Chondrocyte (in vitro differentiated cells): ENCODE data around the gene LMAN1. TPM values are rescaled to one million over a fixed set of nuclear protein-coding genes. Genes with fewer than 3 reads are reported as not detected.

Experiments used
- DNase-seq: peaks from one replicate; pipeline ENCODE4 v3.0.0; 2021; ENCODE audit warnings: mixed read lengths, low spot score
- H3K27ac Mint-ChIP-seq: one replicate; pipeline ENCODE4 v1.8.0; 2021; ENCODE audit warnings: mild to moderate bottlenecking, moderate library complexity, mixed read lengths; ENCODE audit not compliant: unreplicated experiment
- H3K27me3 Mint-ChIP-seq: 2 replicates; pipeline ENCODE4 v1.8.0; 2021; ENCODE audit warnings: low read depth, mixed read lengths
- H3K36me3 Mint-ChIP-seq: 2 replicates; pipeline ENCODE4 v1.8.0; 2021; ENCODE audit warnings: low read depth, mixed read lengths
- H3K4me1 Mint-ChIP-seq: 2 replicates; pipeline ENCODE4 v1.8.0; 2021; ENCODE audit warnings: low read depth, mild to moderate bottlenecking, mixed read lengths
- H3K4me3 Mint-ChIP-seq: one replicate; pipeline ENCODE4 v1.8.0; 2021; ENCODE audit warnings: mild to moderate bottlenecking, moderate library complexity, mixed read lengths; ENCODE audit not compliant: unreplicated experiment
- H3K9me3 Mint-ChIP-seq: 2 replicates; pipeline ENCODE4 v1.8.0; 2021; ENCODE audit warnings: low read depth, mixed read lengths
- CTCF ChIP-seq: fragments of 200-600 bp; sonication (generic); IDR thresholded peaks from 2 replicates; pipeline ENCODE4 v1.5.0; 2021; ENCODE audit warnings: antibody characterized with exemption, mild to moderate bottlenecking, moderate library complexity
- total RNA-seq: library from RNA; stranded (reverse); gene quantifications from 3 replicates; pipeline ENCODE4 v1.2.1, GENCODE V29; 2021

The LMAN1 gene
- total RNA-seq, 1 donor from 2014 or later, result 108 TPM

DNA sequence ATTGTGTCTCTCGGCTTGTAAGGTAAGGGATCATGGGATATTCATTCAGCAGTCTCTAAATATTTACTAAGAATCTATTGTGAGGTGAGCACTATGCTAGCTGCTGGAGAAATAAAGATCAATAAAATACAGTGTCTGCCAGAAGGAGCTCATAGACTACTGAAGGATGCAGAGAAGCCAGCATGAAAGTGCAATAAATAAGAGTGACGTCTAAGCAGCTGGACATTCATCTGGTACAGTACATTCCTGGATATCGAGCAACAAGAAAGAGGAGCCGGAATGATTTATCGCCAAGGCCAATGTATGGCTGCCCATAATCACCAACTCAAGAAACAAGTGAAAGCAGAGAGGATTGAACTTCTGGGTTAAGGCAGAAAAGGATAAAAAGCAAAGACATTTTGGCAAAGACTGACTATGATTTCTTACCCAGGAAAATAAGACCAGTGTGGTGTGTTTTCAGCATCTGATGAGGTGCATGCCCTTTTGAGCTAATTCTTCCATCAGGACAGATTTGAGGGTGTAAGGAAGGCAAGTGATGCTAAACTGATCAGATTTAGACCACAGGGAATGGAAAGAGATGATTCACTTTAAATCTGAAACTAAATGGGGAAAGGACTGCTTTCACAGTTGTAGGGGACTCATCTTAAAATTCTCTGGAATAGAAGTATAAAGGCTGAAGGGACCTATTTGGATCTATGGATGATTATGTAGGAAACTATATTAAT, 18.7 kb upstream of the LMAN1 start:
- Mint-ChIP-seq H3K4me3 (no peak overlapping the region), H3K9me3 (peaks cover 3% of the 10 kb centered on the region), H3K27ac (no peak overlapping the region), H3K4me1 (no peaks in the 10 kb centered on the region), H3K36me3 (no peaks in the 10 kb centered on the region), H3K27me3 (peaks cover 39% of the 10 kb centered on the region)
- no peak for TF ChIP-seq CTCF
- no peak for DNase-seq

- TF ChIP-seq CTCF, result no peak
- no peak for DNase-seq
- Mint-ChIP-seq H3K9me3 (peaks cover 3% of the 10 kb centered on the region), H3K4me1 (no peaks in the 10 kb centered on the region), H3K4me3 (no peak overlapping the region), H3K27me3 (peaks cover 50% of the 10 kb centered on the region), H3K27ac (no peak overlapping the region), H3K36me3 (no peaks in the 10 kb centered on the region)
Measured at GRCh38 chr18:59376351-59376935, 17.4 kb upstream of the LMAN1 start.

GRCh38 chr18:59374128-59374527, 15.1 kb upstream of the LMAN1 start:
- TF ChIP-seq CTCF, result no peak
- no peaks in the 10 kb centered on the region for H3K36me3 Mint-ChIP-seq
- H3K27me3 Mint-ChIP-seq, result peaks cover 44% of the 10 kb centered on the region
- no peak overlapping the region for H3K27ac Mint-ChIP-seq
- DNase-seq, result no peak
- no peak overlapping the region for H3K4me3 Mint-ChIP-seq
- no peaks in the 10 kb centered on the region for H3K9me3 Mint-ChIP-seq
- no peaks in the 10 kb centered on the region for H3K4me1 Mint-ChIP-seq

GRCh38 chr18:59372975-59373374, 13.9 kb upstream of the LMAN1 start:
- no peak for TF ChIP-seq CTCF
- H3K4me3 Mint-ChIP-seq, result no peak overlapping the region
- DNase-seq, result no peak
- no peaks in the 10 kb centered on the region for H3K36me3 Mint-ChIP-seq
- peaks cover 2% of the 10 kb centered on the region for H3K9me3 Mint-ChIP-seq
- H3K27me3 Mint-ChIP-seq, result peaks cover 36% of the 10 kb centered on the region
- H3K4me1 Mint-ChIP-seq, result no peaks in the 10 kb centered on the region
- no peak overlapping the region for H3K27ac Mint-ChIP-seq

DNA sequence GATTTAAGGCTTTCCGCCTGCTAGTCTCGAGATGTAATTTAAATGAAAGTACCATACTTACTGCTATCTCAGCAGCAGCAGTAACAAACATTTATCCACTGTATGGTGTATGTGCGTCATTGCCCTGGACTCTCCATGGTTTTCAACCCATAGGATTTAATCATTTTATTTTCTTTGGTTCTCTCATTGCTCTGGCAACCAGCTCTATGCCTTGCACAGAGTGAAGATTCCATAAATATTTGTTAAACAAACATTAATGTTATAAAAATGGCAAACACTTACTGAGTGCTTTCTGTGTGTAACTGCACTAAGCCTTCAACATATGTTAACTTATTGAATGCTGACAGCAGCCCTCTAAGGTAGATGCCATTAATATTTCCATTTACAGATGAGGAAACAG, 1.3 kb upstream of the LMAN1 start:
- H3K27ac Mint-ChIP-seq, result no peak overlapping the region
- DNase-seq, result no peak
- peaks cover 34% of the 10 kb centered on the region for H3K4me1 Mint-ChIP-seq
- H3K36me3 Mint-ChIP-seq, result peaks cover 3% of the 10 kb centered on the region
- H3K4me3 Mint-ChIP-seq, result no peak overlapping the region
- no peaks in the 10 kb centered on the region for H3K9me3 Mint-ChIP-seq
- TF ChIP-seq CTCF, result no peak
- H3K27me3 Mint-ChIP-seq, result peaks cover 9% of the 10 kb centered on the region
